Mucosa of gallbladder (tissue), 1 donor: ENCODE data around the gene TCEAL4. TPM values are rescaled to one million over a fixed set of nuclear protein-coding genes. Genes with fewer than 3 reads are reported as not detected.
"Not testable (repeated sequence)": the region's sequence is repeated elsewhere in the genome, so short reads cannot be mapped to it uniquely, and the experiment has no call there.

Source experiments
- DNase-seq: peaks from one replicate; pipeline ENCODE4 v3.0.0-alpha.2; 2020; ENCODE audit warnings: low spot score
- total RNA-seq: library from RNA; stranded (reverse); gene quantifications from one replicate; pipeline ENCODE4 v1.2.1, GENCODE V29; 2021
- donor health status: DM: no; HTN: no; CAD: no.

The TCEAL4 gene
- total RNA-seq, 1 donor from 2014 or later: 86.4 TPM

DNA sequence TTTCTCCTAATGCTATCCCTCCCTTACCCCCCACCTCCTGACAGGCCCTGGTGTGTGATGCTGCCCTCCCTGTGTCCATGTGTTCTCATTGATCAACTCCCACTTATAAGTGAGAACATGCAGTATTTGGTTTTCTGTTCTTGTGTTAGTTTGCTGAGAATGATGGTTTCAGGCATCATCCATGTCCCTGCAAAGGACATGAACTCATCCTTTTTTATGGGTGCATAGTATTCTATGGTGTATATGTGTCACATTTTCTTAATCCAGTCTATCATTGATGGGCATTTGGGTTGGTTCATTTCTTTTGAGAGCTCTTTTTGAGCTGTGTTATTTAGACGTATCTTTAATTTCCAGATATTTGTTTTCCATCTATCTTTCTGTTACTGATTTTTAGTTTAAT is 7.0 kb downstream of the TCEAL4 start:
- not testable (repeated sequence) for DNase-seq

DNA sequence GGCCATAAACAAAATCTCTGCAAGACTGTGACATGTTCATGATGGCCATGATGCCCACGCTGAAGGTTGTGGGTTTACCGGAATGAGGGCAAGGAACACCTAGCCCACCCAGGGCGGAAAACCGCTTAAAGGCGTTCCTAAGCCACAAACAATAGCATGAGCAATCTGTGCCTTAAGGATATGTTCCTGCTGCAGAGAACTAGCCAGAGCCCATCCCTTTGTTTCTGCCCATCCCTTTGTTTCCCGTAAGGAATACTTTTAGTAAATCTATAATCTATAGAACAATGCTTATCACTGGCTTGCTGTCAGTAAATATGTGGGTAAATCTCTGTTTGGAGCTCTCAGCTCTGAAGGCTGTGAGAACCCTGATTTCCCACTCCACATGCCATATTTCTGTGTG is 9.9 kb downstream of the TCEAL4 start:
- not testable (repeated sequence) for DNase-seq

DNA sequence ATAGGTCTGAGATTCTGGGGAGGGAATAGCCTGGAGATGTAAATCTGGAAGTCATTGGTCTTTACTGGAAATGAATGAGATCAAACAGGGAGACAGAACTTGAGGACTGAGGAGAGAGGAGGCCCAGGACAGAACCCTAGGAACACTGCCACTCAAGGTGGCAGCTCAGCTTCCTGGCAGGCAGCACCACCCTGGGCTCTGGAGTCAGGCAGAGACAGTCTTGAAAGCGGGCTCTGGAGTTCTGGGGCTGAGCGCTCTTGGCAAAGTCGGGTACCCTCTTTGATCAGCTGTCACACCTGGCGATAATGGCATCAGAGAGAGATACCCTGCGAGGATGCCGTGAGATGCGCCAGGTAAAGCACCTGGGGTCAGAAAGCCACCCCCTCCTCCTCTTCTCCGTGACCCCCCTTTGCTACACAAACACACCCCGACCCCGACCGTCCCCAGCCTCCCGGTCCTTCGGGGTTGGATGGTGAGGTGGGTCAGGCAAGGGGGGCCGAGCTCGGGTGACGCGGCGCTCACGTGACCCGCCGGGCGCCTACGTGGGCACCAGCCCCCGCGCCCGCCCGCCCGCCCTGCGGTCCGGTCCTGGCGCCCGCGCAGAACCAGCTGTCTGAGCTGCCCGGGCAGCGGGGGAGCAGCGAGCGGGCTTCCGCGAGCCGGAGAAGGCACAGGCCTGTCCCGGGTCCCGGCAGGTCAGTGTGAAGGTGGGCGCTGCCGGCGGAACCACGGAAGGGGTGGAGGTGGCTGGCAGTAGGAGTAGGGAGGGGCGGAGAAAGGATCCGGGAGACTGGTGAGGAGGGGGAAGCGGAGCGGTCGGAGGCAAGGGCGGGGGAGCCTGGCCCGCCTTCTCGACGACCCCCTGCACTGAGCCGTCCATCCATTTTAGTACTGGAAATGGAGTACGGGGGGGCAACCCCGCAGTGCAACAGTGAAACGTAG is 22.3 kb downstream of the TCEAL4 start, which contains the start of gene TCEAL3:
Gene TCEAL3, plus strand, starts transcription at position 600 of the 942 bp plus-strand sequence. CDS start 1,102 bp downstream, outside the sequence.
- DNase-seq: peak; percentile 45

DNA sequence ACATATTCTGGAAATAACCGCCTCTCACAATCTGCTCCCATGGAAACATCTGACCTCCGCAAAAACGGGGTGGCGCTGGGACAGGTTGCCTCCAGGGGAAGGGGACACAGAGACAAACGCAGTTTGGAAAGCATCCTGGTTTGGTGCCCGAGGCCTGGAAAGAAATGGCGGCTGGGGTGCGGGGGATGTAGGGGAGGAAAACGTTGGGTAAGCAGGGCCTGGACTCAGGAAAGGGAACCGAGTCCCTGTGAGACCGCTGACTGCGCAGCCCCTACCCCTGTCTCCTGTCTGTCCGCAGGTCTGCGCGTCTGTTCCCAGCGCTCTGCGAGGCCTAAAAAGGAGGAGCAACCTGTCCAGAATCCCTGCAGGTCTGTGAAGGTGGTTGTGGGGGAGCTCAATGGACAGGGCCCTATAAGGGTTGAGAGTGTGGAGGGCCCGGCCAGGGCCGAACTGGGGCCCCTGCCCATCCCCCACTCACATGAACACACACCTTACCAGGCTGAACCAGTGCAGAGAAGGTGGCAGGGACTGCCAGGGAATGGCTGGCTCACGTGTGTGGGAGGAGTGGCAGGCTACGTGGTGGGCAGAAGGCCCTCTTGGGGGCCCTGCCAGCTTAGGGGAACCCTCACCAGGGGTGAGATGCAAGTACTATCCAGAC is 23.1 kb downstream of the TCEAL4 start:
- DNase-seq: no peak

DNA sequence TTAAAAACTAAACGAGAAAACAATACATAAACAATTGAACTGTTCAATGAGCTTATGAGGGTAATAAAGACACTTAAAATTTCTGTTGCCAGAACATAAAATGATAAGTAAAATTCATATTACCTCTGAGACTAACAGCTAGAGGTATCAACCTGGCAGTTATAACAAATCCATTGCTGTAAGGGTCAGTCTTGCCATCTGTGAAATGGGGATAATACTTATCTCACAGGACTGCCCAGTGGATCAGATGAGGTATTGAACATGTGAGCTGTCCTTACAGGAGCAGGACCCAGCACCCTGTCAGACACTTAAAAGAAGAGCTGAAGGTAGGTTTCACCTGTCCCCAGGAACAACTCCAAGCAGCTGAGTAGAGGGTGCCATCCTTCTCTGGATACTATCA is 25.0 kb downstream of the TCEAL4 start:
- no peak for DNase-seq

GRCh38 chrX:103613362-103613890 is 28.1 kb downstream of the TCEAL4 start:
- no peak for DNase-seq

DNA sequence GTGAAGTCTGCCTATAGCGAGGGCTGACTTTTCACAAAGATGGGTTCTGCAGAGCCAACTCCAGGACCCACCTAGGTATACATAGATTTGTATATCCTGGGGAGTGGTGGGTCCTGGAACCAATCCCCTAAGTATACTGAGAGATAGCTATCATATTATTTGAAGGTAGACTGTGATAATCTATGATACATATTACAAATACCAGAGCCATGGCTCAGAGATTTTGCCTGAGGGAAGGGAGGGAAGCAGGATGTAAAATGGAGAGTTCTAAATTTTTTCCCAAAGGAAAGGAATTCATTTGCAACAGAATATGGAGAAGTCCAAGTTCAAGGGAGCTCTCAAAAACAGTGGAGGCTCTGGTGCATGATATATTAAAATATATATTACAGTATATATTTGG is 29.7 kb downstream of the TCEAL4 start:
- DNase-seq: no peak

GRCh38 chrX:103615781-103616371 is 30.6 kb downstream of the TCEAL4 start:
- DNase-seq: no peak

- DNase-seq: no peak
Observed at GRCh38 chrX:103616676-103617186, 31.4 kb downstream of the TCEAL4 start.

DNA sequence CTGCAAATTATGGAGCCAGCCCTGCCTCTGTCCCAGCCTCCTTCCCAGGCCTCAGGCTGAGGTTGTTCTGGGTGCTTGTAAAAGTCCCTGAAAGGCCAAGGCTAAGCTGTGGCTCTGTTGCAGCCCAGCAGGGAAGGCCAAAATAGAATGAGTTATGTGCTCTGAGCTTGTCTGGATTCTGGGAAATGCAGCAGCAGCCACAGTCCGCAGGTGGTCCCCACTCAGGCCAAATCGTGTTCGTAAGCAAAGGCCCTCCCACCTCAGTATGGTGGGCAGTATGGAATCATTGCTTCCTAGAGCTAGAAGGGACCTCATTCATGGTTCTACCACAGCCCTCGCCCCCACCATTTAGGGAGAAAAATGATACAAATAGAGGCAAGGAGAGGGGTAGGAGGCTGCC is 38.8 kb downstream of the TCEAL4 start:
- no peak for DNase-seq

DNA sequence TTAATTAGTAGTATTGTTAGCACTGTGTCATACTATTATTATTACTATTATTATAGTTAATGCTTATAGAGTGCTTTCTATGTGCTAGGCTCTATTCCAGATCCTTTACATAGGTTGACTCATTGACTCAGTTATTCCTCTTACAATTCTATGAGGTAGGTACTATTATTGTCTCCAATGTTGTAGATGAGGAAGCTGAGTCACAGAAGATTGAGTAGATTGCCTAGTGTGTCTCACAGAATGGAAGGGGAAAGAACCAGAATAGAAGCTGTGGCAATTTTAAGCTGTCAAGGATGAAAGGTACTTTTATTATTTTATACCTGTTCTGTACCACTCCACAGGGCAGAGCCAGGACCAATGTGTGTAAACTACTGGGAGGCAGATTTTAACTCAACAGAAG is 41.5 kb downstream of the TCEAL4 start:
- DNase-seq: no peak

DNA sequence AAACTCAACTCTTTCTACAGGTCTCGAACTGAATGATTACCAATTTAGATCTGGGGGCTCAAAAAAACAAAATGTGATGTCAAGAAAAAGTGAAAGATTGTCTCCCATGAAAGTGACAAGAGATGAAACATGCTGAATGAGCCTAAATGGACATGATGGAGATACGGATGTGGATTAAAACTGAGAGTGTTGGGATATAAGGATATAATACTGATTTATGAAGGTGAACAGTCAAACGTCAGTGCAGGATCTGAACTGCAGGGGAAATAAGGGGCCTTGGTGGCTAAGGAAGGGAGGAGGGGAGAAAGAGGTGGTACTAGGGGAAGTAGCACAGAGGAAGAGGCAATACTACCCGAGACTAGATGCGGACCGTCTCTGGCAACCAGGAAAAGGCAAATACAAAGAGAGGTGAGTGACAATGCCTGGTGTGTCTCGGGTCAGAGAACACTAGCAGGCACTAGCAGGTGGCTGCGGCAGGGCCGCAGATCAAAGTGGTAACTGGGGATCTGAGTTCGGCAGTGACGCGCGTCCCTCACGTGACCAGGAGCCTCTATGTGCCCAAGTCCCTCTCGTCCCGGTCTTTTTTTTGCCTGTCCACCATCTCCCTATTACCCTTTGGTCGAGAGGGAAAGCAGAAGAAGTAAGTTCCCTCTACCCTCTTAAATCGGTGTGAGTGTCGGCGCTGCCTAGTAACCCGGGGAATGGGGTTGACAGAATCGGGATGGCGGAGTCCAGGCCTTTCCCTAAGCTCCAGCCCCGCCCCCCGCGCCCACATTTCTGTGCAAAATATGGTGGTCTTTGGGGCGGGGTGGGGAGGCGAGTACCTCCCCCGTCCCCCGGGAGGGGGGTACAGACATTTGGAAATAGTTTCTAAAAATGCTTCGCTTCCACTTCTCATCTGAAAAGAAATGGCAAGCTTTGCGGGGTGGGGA is 43.3 kb downstream of the TCEAL4 start, which contains the start of gene TCEAL1:
Gene TCEAL1, plus strand, starts transcription at position 590 of the 932 bp plus-strand sequence. CDS start 942 bp downstream, outside the sequence.
- peak; percentile 63 for DNase-seq

DNA sequence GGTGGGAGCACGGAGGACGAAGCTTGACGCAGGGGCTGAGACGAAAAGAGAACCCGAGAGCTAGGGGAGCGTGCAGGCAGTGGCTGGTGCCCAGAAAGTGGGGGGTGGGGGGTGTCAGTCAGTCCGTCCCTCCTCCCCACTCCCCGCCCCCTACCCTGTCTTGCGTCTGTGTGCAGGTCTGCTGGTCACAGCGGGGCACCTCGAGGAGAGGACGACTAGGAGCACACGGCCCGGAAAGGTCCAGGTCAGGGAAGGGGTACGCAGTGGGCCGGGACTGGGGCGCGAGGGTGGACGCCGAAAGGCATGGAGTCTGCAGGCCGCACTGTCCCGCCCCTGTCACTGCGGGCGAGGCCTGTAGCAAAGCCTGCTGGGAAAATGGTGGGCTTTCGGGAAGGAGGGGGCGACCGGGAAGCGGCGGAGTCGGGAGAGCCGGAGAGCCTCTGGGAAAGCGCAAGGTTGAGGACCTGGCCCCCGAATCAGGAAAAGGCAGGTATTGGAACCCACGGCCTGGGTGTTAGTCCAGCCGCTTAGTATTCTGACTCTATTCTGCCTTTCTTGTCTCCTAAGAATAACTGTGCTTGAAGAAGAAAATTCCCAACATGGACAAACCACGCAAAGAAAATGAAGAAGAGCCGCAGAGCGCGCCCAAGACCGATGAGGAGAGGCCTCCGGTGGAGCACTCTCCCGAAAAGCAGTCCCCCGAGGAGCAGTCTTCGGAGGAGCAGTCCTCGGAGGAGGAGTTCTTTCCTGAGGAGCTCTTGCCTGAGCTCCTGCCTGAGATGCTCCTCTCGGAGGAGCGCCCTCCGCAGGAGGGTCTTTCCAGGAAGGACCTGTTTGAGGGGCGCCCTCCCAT is 44.2 kb downstream of the TCEAL4 start:
- DNase-seq: peak; percentile 62

GRCh38 chrX:103630171-103630511 is 44.8 kb downstream of the TCEAL4 start:
- DNase-seq: no peak

DNA sequence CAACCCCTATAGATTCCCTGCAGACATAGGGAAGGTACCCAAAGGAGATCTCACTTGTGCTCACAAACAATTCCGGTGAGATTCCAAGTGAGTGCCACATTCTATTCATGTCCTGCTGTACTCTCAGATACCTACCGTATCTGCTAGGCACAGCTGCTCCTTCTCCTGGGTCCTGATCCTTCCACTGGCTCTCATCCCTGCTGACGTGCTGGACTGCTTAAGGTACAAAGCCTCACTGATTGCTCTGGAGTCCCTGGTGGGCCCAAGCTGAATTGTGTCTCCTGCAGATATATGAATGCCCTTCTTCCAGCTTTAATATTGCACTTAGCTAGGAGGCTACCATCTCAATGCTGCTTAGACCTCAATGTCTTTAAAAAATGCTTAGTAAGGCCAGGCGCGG is 45.8 kb downstream of the TCEAL4 start:
- no peak for DNase-seq

DNA sequence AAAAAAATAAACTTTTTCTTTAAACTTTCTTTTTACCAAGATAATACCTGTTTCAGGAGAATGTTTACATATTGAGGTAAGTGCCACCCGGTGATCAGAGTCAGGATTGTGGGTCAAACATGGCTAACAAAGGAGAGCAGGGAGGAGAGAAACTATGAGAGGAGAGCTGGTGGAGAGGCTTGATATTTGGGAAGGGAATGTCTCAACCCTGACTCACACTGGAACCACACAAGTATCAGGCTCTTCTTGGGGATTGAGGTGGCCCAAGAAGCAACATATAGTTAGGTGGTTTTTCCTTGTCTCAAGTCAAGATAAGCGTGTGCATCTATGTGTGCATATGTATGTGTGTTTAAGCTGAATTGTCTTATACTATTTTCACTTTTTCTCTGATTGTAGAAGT is 50.1 kb downstream of the TCEAL4 start:
- DNase-seq: no peak
